ENCODE measurements around the gene FCHSD2.

- TF ChIP-seq CTCF (IDR thresholded peaks at IDR 0.05; ENCODE audit: borderline replicate concordance, extremely low read depth, low read length, poor library complexity, severe bottlenecking) (no peak), EZH2 (IDR thresholded peaks at IDR 0.05; ENCODE audit: borderline replicate concordance, low read depth, low read length, severe bottlenecking) (no peak)
Measured at GRCh38 chr11:72959998-72960731, 182.0 kb downstream of the FCHSD2 start.

All from DND-41 (cell line).